Inflammatory macrophage (primary cell): ENCODE results near the gene ELMO1.
A peak's percentile ranks its signal among the peaks of the same experiment; 100 is the strongest.

Source experiments
- DNase-seq, 2 donors: peaks; one replicate each; pipeline ENCODE4 v3.0.0-alpha.2; 2020 to 2022

Gene ELMO1

DNA sequence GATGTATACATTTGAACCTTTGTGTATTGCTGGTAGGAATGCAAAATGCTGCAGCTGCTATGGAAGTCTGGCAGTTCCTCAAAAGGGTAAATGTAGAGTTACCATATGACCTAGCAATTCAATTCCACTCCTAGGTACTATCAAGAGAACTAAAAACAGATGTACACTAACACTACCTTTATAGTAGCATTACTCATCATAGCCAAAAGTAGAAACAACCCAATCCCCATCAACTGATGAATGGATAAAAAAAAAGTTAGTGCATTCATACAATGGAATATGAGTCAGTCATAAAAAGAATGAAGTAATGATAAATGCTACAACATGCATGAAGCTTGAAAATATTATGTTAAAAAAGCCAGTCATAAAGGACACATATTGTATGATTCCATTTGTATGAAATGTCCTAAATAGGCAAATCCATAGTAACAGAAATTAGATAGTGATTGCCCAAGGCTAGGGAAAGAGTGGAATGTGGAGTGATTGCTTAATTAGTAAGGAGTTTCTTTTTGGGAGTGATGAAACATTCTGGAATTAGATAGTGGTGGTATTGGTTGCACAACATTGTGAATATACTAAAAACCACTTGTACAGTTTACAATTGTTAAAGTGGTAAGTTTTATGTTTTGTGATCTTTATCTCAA, 628.0 kb downstream of the ELMO1 start:
- DNase-seq, result no peak

DNA sequence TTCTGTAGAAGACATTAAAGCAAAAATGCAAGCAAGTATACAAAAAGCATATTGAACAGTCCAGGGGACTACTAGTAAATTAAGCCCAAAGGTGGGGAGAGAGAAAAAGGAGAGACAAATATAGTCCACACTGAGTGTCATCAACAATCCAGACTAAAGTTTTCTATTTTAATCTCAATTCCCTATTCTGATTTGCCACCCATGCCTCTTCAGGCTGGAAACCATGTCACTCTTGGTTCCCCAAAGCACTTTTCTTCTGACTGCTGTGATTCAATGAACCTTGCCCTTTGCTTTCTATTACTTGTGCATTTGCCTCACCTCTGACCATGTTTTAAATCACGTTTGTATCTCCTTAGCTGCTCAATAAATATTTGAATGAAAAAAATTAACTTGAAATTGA, 629.0 kb downstream of the ELMO1 start:
- DNase-seq, result no peak

DNA sequence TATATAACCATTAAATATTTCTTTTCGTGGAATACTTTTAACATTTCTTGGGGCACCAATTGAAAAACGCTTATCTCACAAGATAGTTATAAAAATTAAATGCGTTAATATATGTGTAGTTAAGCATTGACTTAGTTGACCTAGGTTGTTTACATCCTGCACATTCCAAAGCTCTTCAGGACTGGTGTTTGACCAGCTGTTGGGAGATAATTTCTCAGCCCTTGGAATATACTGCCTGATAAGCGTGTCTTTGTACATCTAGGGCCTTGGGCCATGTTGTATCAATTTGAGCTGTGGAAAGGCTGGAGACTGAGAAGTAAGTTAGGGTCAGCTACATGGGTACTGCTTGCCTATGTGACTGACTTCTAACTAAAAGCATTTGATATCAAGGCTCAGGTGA, 634.4 kb downstream of the ELMO1 start:
- DNase-seq, result no peak

DNA sequence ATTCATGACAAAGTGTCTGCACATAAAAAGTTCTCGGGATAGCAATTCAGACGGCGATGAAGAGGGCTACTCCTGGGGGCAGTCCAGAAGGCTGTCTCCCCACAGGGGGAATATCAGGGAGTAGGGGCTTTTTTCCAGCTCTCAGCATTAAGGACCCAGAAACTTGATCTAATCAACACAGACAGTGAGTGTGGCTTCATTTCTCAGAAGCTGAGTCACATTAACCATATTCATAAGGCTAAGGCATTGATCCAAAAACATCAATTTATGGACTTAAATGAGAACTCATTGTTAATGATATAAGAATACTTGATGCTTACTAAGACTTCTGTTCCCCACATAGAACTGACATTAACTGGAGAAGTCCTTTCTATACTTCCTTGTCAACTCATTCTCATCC, 636.9 kb downstream of the ELMO1 start:
- DNase-seq, result no peak

DNA sequence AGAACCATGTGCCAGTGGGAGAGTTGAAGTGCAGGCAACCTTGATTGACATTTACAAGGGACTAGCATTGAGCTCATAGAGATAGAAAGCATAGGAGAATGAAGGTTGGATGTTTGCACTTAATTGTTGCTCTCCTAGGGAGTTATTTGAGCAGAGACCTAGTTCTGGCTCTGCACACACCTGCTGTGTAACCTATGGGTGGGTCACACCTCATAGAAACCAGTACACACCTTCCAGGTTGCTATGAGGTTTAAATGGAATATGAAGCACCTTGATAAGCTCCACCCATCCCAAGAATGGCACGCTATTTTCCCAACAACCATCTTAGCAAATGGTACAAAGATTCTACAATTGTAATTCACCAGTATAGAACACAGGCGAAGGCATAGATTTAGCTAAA, 638.2 kb downstream of the ELMO1 start:
- DNase-seq, result no peak

DNA sequence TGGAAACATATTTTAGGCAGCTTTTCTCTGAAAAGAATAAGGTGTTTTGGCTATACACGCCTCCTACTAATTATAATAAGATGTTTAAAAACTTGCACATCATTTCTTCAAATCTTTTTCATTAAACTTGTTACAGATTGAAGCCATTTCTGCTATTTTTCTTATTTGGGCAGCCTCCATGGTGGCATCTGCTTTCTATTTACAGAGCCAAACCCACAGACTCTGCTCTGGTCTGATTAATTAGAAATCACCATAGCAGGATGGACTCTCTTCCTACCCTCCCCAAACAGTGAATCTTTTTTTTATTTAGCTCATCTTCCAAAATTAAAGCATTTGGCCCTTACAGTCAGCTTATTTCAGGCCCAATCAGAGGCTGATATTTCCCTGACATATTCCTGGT, 638.6 kb downstream of the ELMO1 start:
- DNase-seq, result no peak

DNA sequence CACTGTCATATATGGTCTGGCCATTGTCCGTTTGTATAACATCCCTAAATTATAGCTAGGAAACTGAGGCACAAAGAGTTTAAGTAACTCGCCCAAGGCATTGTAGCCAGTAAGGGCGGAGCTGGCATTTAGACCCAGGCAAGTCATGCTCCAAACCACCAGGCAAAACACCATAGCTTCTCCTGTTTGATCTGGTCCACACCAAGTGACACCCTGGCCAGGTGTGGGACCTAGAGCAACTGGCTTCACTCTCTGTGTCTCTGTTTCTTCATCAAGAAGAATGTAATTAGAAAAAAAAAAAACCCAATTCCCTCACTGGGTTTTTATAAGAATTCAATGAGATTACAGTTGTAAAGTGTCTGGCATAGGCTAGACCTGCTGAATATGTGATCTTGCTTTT, 639.2 kb downstream of the ELMO1 start:
- DNase-seq, result no peak

DNA sequence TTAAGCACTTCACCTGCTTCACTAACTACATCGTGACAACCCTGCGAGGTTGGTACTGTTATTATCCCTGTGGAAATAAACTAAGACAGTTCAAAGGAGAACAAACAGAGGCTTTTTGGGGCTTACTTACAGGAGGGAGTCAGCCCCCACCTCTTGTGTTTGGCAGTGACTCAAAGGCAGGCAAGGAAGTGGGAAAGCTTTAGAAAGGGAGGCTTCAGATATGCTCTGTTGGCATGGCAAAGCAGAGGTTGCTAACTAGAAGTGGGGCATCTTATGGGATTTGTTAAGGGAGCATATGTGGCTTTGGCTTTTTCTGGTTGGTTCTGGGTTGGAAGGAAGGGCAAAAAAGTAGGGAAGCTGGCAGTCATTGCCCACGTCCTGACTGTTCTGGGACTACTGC, 639.6 kb downstream of the ELMO1 start:
- DNase-seq, result no peak

DNA sequence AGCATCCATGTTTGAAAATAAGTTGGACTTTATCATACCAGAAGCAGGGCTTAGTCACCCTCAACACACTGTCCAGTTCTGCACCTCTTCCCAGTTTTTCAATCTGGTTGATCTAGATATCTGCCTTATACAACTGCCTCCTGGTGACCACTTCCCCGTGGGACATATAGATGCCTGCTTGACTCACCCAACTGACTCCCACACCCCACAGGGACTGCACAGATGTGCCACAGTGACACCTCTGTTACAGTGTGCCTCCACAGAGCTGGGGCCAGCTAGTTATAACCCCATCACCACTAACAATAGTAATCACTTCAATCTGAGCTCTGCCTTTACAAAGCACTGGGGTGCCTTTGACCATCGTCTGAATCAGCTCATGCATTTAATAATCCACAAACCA, 641.8 kb downstream of the ELMO1 start:
- peak in 1 of 2 donors; percentile 29 for DNase-seq
